K562 (cell line): Measurements from ENCODE around the gene INHBC. TPM values are rescaled to one million over a fixed set of nuclear protein-coding genes. Genes with fewer than 3 reads are reported as not detected.

ENCODE experiments used
- DACH1 ChIP-seq: fragments of 450-650 bp; IDR thresholded peaks from 2 replicates; pipeline ENCODE4 v1.6.1; 2018; ENCODE audit not compliant: partially characterized antibody
- FOXJ3 ChIP-seq: sonication (generic); formaldehyde crosslinking; IDR thresholded peaks from 2 replicates; pipeline ENCODE4 v1.4.0; 2020; ENCODE audit warnings: mild to moderate bottlenecking, missing genetic modification reagents
- HEY1 ChIP-seq: fragments of 250-450 bp; sonication (Bioruptor Pico); IDR thresholded peaks from 2 replicates; pipeline ENCODE4 v1.5.0; 2020; ENCODE audit warnings: mild to moderate bottlenecking, moderate library complexity, borderline replicate concordance
- HNRNPUL1 ChIP-seq: fragments of 200-400 bp; formaldehyde crosslinking; IDR thresholded peaks from 2 replicates; pipeline ENCODE4 v1.6.1; 2017; ENCODE audit warnings: low read length
- MAFG ChIP-seq: fragments of 450-650 bp; conservative IDR thresholded peaks from 2 replicates; pipeline ENCODE4 v1.6.1; 2016; ENCODE audit warnings: missing genetic modification characterization, missing compliant biosample characterization
- SMARCA5 ChIP-seq: fragments of 450-650 bp; IDR thresholded peaks from 2 replicates; pipeline ENCODE4 v1.6.1; 2016
- TOE1 ChIP-seq, 2 experiments: fragments of 450-650 bp in 1 of 2; sonication (generic) in 1 of 2; formaldehyde crosslinking in 1 of 2; IDR thresholded peaks; 2 replicates each; pipeline versions ENCODE4 v1.7.1 to v1.8.0; 2016 to 2022; ENCODE audit warnings: borderline replicate concordance in 2 of 2, mild to moderate bottlenecking in 2 of 2, antibody characterized with exemption in 1 of 2, inconsistent platforms in 1 of 2, low read depth in 1 of 2, missing genetic modification reagents in 1 of 2, moderate library complexity in 1 of 2
- TRIM25 ChIP-seq: fragments of 450-650 bp; IDR thresholded peaks from 2 replicates; pipeline ENCODE4 v1.7.0; 2016; ENCODE audit warnings: borderline replicate concordance
- ZNF124 ChIP-seq: sonication (generic); formaldehyde crosslinking; IDR thresholded peaks from 2 replicates; pipeline ENCODE4 v1.8.1; 2022; ENCODE audit warnings: missing genetic modification reagents
- ZNF79 ChIP-seq: fragments of 250-450 bp; sonication (Bioruptor Pico); IDR thresholded peaks from 2 replicates; pipeline ENCODE4 v1.4.0; 2020; ENCODE audit warnings: low read depth, mild to moderate bottlenecking, moderate library complexity
- polyA plus RNA-seq, 8 experiments: library from polyadenylated mRNA; depleted of rRNA in 4 of 8; stranded (reverse) in 5 of 8; unstranded in 3 of 8; fragments of >200 nt; fragmentation: Nextera tagmentation in 2 of 8; fragmentation: Illumina TruSeq in 1 of 8; extraction: Ambion mirVana in 2 of 8; extraction: Trizol in 1 of 8; gene quantifications; 2 replicates each; pipeline versions ENCODE4 v1.2.1 to v1.2.3, GENCODE V29; 2011 to 2014; ENCODE audit warnings: inconsistent platforms in 1 of 8, missing spikeins in 1 of 8
- total RNA-seq, 7 experiments: library from RNA; depleted of rRNA in 6 of 7; stranded (reverse); fragments of >200 nt in 6 of 7; fragmentation: Illumina TruSeq in 2 of 7; extraction: Trizol in 2 of 7; gene quantifications; 2 replicates each; pipeline versions ENCODE4 v1.2.1 to v1.2.3, GENCODE V29; 2011 to 2021; ENCODE audit warnings: low replicate concordance in 1 of 7
- TF ChIP-seq, protein P1 (sequence below): fragments of 450-650 bp; IDR thresholded peaks from 2 replicates; pipeline ENCODE4 v1.6.1; 2016
- TF ChIP-seq, protein P2 (sequence below), 3 experiments: fragments of 200-800 bp in 1 of 3; fragments of 250-450 bp in 1 of 3; fragments of 450-650 bp in 1 of 3; sonication (Bioruptor Pico) in 1 of 3; sonication (Bioruptor generic) in 1 of 3; formaldehyde crosslinking in 1 of 3; IDR thresholded peaks; 2 replicates each; pipeline versions ENCODE4 v1.6.1 to v1.8.0; 2016 to 2022; ENCODE audit warnings: mild to moderate bottlenecking in 2 of 3, missing genetic modification characterization in 2 of 3, missing compliant biosample characterization in 1 of 3, moderate library complexity in 1 of 3
- TF ChIP-seq, protein P3 (sequence below): IDR thresholded peaks from 2 replicates; pipeline ENCODE4 v1.6.1; 2011; ENCODE audit not compliant: insufficient read length; ENCODE audit errors: extremely low read depth
- TF ChIP-seq, protein P4 (sequence below), 3 experiments: fragments of 200-800 bp in 1 of 3; sonication (Bioruptor generic) in 1 of 3; sonication (generic) in 1 of 3; formaldehyde crosslinking in 1 of 3; IDR thresholded peaks; 2 replicates each; pipeline versions ENCODE4 v1.6.1 to v1.8.0; 2016 to 2022; ENCODE audit warnings: mild to moderate bottlenecking in 2 of 3, missing compliant biosample characterization in 2 of 3, missing genetic modification characterization in 2 of 3, missing genetic modification reagents in 1 of 3

The INHBC gene
- total and polyA plus RNA-seq, 9 of the 15 experiments (the other 6 are each of a cell fraction or from before 2014, with no cell fraction given): 0.07 to 0.24 (median 0.15) TPM; not detected in 4

DNA sequence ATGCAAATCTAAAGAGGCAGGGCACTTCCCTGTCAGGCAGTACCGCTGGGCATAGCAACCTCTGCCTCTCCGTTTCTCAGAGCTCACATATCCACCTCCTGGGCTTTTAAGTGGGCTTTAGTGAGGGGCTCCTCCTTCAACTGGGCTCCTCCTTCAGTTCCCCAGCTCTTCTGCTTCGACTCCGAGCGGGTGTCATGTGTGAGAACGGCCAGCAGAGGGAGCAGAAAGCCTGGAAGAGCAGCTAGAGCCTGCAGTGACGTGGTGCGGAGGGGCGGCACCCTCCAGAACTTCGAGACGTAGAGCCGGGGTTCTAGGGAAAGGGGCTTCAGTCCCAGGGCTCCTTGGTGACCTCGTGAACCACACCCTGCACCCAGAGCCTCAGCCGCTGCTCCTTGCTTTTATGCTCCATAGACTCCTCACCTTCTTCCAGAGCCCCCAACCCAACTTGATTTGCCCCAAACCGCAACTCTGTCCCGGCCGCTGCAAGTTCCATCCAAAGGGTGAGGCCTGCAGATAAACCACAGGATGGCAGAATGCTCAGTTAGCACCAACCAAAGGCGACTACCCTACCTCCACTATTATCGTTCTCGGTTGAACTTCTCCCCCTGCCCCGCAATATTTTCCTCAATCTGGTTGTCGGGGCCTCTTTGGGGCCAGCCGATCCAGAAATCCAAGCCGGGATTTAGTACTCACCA, 24.6 kb downstream of the INHBC start (continued):
- TF ChIP-seq, protein P1, sequence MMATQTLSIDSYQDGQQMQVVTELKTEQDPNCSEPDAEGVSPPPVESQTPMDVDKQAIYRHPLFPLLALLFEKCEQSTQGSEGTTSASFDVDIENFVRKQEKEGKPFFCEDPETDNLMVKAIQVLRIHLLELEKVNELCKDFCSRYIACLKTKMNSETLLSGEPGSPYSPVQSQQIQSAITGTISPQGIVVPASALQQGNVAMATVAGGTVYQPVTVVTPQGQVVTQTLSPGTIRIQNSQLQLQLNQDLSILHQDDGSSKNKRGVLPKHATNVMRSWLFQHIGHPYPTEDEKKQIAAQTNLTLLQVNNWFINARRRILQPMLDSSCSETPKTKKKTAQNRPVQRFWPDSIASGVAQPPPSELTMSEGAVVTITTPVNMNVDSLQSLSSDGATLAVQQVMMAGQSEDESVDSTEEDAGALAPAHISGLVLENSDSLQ: peak; percentile 25
- peak; percentile 90 for TF ChIP-seq TOE1 (IDR thresholded peaks at IDR 0.05; ENCODE audit: borderline replicate concordance)
- TF ChIP-seq TOE1 (CRISPR knock-in tag; IDR thresholded peaks at IDR 0.05; ENCODE audit: borderline replicate concordance, low read depth): no peak
- TF ChIP-seq, protein P2, sequence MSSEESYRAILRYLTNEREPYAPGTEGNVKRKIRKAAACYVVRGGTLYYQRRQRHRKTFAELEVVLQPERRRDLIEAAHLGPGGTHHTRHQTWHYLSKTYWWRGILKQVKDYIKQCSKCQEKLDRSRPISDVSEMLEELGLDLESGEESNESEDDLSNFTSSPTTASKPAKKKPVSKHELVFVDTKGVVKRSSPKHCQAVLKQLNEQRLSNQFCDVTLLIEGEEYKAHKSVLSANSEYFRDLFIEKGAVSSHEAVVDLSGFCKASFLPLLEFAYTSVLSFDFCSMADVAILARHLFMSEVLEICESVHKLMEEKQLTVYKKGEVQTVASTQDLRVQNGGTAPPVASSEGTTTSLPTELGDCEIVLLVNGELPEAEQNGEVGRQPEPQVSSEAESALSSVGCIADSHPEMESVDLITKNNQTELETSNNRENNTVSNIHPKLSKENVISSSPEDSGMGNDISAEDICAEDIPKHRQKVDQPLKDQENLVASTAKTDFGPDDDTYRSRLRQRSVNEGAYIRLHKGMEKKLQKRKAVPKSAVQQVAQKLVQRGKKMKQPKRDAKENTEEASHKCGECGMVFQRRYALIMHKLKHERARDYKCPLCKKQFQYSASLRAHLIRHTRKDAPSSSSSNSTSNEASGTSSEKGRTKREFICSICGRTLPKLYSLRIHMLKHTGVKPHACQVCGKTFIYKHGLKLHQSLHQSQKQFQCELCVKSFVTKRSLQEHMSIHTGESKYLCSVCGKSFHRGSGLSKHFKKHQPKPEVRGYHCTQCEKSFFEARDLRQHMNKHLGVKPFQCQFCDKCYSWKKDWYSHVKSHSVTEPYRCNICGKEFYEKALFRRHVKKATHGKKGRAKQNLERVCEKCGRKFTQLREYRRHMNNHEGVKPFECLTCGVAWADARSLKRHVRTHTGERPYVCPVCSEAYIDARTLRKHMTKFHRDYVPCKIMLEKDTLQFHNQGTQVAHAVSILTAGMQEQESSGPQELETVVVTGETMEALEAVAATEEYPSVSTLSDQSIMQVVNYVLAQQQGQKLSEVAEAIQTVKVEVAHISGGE (CRISPR knock-in tag; IDR thresholded peaks at IDR 0.05): no peak
- TF ChIP-seq, protein P3, sequence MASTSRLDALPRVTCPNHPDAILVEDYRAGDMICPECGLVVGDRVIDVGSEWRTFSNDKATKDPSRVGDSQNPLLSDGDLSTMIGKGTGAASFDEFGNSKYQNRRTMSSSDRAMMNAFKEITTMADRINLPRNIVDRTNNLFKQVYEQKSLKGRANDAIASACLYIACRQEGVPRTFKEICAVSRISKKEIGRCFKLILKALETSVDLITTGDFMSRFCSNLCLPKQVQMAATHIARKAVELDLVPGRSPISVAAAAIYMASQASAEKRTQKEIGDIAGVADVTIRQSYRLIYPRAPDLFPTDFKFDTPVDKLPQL: no peak
- TF ChIP-seq FOXJ3 (CRISPR knock-in tag): no peak
- TF ChIP-seq HNRNPUL1: no peak
- TF ChIP-seq DACH1: no peak
- no peak for TF ChIP-seq SMARCA5
- TF ChIP-seq TRIM25: no peak
- no peak for TF ChIP-seq MAFG (tag)
- TF ChIP-seq HEY1 (CRISPR knock-in tag): no peak
- no peak for TF ChIP-seq ZNF124 (CRISPR knock-in tag)
- TF ChIP-seq, protein P4, sequence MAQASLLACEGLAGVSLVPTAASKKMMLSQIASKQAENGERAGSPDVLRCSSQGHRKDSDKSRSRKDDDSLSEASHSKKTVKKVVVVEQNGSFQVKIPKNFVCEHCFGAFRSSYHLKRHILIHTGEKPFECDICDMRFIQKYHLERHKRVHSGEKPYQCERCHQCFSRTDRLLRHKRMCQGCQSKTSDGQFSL (CRISPR knock-in tag; IDR thresholded peaks at IDR 0.05): no peak
- TF ChIP-seq, protein P4 (tag; IDR thresholded peaks at IDR 0.05): no peak
- TF ChIP-seq ZNF79: no peak; the same call in 1 of the 2 replicates
